GM21717 (cell line): ENCODE data around the gene WWOX.

Source experiments
- ATAC-seq: cut with Tn5 transposase; IDR thresholded peaks from one replicate; pipeline ENCODE4 v1.9.1; 2021; ENCODE audit warnings: mild to moderate bottlenecking, moderate library complexity; ENCODE audit not compliant: unreplicated experiment

The WWOX gene

GRCh38 chr16:78778101-78779004 is 678.9 kb downstream of the WWOX start:
- ATAC-seq: peak; percentile 79

- no peak for ATAC-seq
Measured at GRCh38 chr16:78780808-78781207, 681.4 kb downstream of the WWOX start.

- ATAC-seq: no peak
Measured at GRCh38 chr16:78782572-78782971, 683.1 kb downstream of the WWOX start.

- no peak for ATAC-seq
Measured at GRCh38 chr16:78783570-78784079, 684.2 kb downstream of the WWOX start.

DNA sequence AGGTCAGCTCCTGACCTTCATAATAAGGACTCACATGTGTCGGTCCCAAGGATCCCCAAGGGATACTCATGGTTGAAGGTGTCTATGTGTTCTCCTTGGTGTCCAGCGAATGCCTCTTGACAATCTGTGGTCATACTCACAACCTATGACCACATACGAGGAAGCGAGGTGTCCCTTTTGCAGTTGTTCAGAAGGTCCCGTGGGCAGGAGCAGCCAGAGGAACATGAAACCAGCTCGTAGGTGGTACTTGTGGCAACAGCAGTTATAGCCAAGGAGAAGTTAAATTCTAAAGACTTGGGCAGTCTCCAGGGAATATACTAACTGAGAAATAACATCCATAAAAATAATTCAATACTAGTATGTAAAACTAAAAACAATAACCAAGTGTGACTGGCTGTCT is 685.3 kb downstream of the WWOX start:
- ATAC-seq: no peak

DNA sequence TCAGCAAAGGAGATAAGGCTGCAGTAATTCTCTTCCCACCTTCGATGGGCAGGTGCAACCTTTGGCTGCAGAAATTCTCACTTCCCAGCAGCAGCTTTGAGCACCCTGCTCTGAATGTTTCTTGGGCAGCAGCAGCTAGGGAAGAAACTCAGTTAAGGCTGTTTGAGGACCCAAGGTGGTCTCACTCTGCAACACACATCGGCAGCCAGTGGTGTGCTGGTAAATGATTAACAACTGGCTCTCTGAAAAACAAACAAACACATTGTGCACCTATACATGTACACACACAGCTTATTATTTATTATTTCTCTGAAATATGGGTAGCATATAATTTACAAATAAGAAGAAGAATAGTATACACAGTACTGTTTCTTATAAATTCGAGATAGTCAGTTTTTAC is 685.8 kb downstream of the WWOX start:
- no peak for ATAC-seq

- ATAC-seq: no peak
Measured at GRCh38 chr16:78786635-78787034, 687.2 kb downstream of the WWOX start.

GRCh38 chr16:78788276-78788675 is 688.8 kb downstream of the WWOX start:
- ATAC-seq: no peak

DNA sequence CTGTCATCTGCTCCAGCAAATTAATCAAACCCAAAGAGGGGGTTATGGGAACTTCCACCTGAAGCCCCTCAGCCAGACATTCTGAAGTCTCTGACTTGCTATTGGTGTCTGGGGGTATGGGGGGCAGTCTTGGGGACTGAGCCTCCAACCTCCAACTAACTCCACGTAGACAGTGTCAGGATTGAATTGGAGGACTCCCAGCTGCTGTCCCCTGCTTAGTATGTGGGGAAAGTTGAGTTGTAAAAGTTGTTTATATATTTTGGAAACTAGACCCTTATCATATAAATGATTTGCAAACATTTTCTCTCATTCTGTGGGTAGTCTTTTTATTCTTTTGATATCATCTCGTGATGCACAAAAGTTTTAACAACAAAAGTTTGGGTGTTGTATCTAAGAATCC is 689.2 kb downstream of the WWOX start:
- no peak for ATAC-seq

- no peak for ATAC-seq
Measured at GRCh38 chr16:78789561-78789960, 690.1 kb downstream of the WWOX start.

DNA sequence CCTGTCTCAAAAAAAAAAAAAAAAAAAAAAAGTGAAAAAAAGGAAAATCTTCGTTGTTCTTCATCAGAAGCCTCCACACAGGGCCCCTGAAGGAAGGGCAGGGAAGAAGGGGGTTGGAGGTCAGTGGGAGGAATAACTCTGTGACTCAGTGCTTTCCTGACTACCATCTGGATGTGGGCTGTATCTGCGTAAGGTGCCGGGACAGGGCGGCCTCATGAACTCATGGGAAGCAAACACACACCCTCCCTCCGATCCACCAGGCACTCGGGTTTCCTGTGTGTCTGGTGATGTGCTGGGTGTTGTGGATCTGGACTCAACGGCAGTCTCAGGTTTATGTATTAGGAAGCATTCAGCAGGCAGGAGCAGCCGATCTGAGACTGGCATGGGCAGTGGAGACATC is 691.6 kb downstream of the WWOX start:
- no peak for ATAC-seq

GRCh38 chr16:78791926-78792325 is 692.5 kb downstream of the WWOX start:
- ATAC-seq: no peak

- no peak for ATAC-seq
Measured at GRCh38 chr16:78792952-78793351, 693.5 kb downstream of the WWOX start.

- no peak for ATAC-seq
Measured at GRCh38 chr16:78794581-78795250, 695.3 kb downstream of the WWOX start.

DNA sequence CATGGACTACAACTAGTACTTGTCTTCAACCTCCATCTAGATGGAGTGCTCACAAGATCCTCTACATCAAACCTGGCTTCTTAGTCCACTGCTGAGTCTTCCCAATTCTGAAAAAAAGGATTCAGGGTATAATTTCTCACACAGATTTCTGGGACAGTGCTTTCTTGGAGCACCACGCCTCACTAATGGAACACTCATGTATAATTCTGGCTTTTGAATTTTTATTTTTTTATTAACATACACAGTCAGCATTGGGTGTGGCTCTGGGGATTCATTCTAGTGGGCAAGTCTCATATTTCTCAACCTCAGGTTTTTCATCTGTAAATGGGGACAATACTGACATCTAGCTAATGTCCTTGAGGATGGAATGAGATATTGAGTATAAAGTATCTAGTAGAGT is 696.0 kb downstream of the WWOX start:
- no peak for ATAC-seq

DNA sequence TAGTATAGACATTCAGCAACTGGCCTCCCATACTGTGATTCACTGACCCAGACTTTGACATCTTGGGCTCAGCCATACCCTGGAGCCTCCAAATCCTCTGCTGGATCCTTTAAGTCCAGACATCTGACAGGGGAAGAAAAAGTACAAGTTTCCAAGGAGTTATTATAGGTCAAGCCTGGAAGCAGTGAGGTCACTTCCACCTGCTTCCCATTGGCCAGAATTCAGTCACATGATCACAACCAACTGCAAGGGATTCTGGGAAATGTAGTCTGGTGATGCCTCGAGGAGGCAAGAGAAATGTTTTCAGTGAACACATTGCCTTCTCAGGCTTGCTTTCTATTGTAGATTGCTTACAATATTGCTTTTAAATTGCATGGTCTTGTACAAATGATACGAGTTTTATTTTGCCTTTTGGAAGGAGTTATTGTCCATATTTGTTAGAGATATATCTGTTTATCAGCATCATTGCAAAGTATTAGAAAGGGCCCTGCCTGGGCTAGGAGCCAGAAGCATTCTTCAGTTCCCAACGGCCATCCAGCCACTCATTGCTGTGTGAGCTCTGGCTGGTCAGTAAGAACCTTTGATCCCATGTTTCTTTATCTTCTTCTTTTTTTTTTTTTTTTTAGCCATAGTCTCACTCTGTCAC is 696.9 kb downstream of the WWOX start:
- no peak for ATAC-seq

DNA sequence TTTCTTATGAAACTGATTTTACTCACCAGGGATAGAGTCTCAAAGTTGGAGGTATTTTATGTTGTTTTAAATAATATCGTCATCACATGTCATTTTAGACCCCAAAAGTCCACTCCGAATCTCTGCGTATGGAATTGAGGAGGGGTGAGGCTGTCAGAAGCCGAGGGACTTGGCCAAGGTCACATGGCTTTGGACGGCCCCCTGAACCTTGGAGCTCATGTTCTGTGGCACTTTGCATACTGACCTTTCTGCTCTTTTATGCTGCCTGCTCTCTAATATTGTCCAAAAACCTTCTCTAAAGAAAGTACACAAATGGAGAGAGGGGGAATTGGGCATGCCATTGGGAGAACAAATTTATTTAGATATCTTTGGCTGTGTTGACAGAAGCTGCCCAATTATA is 700.0 kb downstream of the WWOX start:
- ATAC-seq: no peak

DNA sequence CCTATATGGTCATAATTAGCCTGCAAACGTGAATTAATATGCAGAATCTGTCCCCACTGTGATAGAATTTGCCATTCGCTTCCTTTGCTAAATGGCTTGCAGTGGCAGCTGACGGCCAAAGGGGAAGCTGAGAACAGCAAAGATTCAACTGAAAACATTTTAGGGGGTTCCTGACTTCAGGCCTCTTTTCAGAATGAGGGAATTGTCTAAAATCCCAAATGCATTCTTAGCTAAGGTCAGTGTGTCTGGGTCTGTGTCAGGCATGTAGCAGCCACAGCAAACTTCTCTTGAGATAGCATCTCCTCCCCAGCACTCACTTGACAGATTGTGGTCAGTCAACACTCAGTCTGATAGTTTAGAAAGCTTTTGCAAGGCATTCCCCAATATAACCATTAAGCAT is 701.1 kb downstream of the WWOX start:
- ATAC-seq: no peak

DNA sequence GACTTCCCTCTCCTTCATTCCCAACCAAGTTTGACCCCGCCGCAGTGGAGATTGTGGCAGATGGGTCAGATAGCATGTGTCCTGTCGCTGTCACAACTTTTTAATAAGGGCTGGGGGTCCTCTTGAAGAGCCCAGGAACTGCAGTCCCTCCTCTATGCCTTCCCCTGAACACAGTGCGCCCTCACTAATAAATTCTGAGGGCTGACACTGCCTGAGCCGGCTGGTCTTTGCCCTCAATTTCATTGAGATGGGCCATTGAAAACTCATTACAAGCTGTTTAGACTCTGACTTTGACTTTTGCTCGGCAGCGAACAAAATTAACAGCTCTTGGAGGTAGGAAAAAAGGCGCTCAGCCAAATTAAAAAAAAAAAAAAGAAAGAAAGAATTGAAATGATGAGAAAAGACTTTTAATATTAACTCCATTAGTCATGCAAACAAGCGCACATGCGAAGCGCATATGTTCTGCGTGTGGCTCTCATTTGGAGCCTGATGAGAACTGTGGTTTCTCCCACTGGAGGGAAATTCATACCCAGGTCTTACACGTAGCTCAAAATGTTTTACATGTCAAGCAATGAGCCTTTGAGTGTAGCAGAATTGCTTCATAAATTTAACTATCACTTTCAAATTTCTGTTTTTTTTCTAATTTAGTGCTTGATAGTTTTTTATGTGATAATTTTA is 704.7 kb downstream of the WWOX start:
- ATAC-seq: no peak

- no peak for ATAC-seq
Measured at GRCh38 chr16:78805556-78805955, 706.1 kb downstream of the WWOX start.

DNA sequence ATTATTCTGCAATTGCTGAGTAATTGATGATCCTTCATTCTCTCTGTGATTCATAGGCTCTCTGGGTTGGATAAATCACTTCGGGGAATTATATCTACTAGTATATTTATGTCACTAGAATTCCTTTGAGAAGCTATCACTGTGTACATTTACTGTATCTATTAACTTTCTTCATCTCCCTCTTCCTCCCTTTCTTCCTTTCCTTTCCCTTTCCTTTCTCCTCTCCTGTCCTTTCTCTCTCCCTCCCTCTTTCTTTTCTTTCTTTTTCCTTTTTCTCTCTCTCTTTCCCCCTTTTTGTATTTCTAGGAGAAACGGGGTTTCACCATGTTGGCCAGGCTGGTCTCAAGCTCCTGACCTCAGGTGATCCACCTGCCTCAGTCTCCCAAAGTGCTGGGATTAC is 711.8 kb downstream of the WWOX start:
- ATAC-seq: no peak
